Measurements from ENCODE around the gene RGL3.
"Not testable (repeated sequence)": the region's sequence is repeated elsewhere in the genome, so short reads cannot be mapped to it uniquely, and the experiment has no call there.

RGL3 gene, protein sequence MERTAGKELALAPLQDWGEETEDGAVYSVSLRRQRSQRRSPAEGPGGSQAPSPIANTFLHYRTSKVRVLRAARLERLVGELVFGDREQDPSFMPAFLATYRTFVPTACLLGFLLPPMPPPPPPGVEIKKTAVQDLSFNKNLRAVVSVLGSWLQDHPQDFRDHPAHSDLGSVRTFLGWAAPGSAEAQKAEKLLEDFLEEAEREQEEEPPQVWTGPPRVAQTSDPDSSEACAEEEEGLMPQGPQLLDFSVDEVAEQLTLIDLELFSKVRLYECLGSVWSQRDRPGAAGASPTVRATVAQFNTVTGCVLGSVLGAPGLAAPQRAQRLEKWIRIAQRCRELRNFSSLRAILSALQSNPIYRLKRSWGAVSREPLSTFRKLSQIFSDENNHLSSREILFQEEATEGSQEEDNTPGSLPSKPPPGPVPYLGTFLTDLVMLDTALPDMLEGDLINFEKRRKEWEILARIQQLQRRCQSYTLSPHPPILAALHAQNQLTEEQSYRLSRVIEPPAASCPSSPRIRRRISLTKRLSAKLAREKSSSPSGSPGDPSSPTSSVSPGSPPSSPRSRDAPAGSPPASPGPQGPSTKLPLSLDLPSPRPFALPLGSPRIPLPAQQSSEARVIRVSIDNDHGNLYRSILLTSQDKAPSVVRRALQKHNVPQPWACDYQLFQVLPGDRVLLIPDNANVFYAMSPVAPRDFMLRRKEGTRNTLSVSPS

DNA sequence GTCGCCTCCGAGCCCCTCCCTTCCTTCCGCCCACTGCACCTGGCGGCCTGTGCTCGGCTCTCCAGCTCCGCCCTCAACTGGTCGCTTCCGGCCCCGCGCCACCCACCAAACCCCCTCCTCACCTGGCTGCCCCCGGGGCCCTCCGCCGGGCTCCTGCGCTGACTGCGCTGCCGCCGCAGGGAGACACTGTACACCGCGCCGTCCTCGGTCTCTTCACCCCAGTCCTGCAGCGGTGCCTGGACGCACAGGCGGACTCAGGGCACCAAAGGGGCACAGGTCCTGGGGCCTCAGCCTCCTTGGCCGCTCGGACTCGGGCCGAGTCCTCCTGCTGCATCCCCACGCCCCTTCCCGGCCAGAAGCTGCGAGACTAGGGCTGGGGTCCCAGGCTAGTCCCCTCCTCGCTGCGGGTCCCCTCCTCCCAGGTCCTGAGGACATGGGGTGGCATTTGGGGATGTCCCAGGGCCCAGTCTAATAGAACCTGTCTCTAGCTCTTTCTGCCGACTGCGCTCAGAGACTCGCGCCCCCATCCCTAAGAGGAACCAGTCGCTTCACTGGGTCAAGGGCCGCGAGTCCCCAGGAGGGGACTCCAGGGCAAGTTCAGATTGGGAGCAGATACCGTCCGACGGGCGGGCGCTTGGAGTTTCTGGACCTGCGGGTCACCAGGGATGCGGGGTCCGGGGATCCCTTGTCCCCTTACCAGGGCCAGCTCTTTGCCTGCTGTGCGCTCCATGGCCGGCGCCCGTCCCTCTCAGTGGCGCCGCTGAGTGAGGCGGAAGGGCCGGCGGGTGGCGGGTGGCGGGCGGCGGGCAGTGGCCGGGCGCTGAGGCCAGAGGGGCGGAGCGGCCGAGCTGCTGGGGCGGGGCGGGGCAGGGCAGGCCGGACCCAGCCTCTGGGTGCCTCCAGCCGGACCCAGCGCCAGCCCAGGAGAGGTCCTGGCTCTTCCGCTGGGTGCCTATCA lies at the start of gene RGL3:
TSS of gene RGL3 (minus strand) at position 766 of the 958 bp plus-strand sequence. CDS start at position 730, 36 bp downstream.
- Mint-ChIP-seq H3K9me3 (peaks cover 5% of the 10 kb centered on the region), H3K27me3 (ENCODE audit: low read depth, poor library complexity) (peaks cover 93% of the 10 kb centered on the region), H3K36me3 (ENCODE audit: low read depth) (no peaks in the 10 kb centered on the region), H3K27ac (no peak within 1 kb of the TSS), H3K4me3 (peak within 1 kb of the TSS; percentile 80), H3K4me1 (peaks cover 49% of the 10 kb centered on the region)
- peak; percentile 73 for DNase-seq
- no peak for TF ChIP-seq CTCF (IDR thresholded peaks at IDR 0.05)

DNA sequence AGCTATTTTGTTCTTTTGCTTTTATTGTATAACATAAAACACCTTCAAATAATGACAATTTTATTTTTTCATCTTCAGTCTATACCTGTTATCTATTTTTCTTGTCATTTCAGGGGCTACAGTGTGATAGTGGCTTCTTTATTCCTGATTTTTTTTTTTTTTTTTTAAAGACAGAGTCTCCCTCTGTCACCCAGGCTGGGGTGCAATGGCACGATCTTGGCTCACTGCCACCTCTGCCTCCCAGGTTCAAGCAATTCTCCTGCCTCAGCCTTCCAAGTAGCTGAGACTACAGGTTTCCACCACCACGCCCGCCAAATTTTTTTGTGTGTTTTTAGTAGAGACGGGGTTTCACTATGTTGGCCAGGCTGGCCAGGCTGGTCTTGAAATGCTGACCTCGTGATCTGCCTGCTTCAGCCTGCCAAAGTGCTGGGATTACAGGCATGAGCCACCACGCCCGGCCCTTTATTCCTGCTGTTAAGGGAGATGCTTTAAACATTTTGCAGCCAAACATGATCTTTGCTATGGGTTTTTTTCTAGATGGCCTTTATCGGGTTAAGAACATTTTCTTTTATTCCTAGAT lies 49.2 kb upstream of the RGL3 start:
- not testable (repeated sequence) for DNase-seq, H3K9me3 Mint-ChIP-seq, H3K4me3 Mint-ChIP-seq

GRCh38 chr19:11465600-11465999 lies 46.5 kb upstream of the RGL3 start:
- no peak for DNase-seq
- Mint-ChIP-seq H3K4me1 (peaks cover 5% of the 10 kb centered on the region), H3K9me3 (no peaks in the 10 kb centered on the region), H3K27me3 (ENCODE audit: low read depth, poor library complexity) (peaks cover 11% of the 10 kb centered on the region), H3K4me3 (no peak overlapping the region), H3K27ac (no peak overlapping the region), H3K36me3 (ENCODE audit: low read depth) (no peaks in the 10 kb centered on the region)
- no peak for TF ChIP-seq CTCF (IDR thresholded peaks at IDR 0.05)

More for the DNA sequence above, 49.2 kb upstream of the RGL3 start:
- H3K36me3 Mint-ChIP-seq (ENCODE audit: low read depth); H3K4me1 Mint-ChIP-seq; H3K27ac Mint-ChIP-seq: not testable (repeated sequence)
- peaks cover 23% of the 10 kb centered on the region for H3K27me3 Mint-ChIP-seq (ENCODE audit: low read depth, poor library complexity)

GRCh38 chr19:11464333-11465265 lies 45.5 kb upstream of the RGL3 start:
- peaks cover 5% of the 10 kb centered on the region for H3K4me1 Mint-ChIP-seq
- H3K27me3 Mint-ChIP-seq (ENCODE audit: low read depth, poor library complexity), result peaks cover 14% of the 10 kb centered on the region
- TF ChIP-seq CTCF (IDR thresholded peaks at IDR 0.05), result no peak
- no peak for DNase-seq
- no peaks in the 10 kb centered on the region for H3K9me3 Mint-ChIP-seq
- H3K27ac Mint-ChIP-seq, result no peak overlapping the region
- no peaks in the 10 kb centered on the region for H3K36me3 Mint-ChIP-seq (ENCODE audit: low read depth)
- no peak overlapping the region for H3K4me3 Mint-ChIP-seq

DNA sequence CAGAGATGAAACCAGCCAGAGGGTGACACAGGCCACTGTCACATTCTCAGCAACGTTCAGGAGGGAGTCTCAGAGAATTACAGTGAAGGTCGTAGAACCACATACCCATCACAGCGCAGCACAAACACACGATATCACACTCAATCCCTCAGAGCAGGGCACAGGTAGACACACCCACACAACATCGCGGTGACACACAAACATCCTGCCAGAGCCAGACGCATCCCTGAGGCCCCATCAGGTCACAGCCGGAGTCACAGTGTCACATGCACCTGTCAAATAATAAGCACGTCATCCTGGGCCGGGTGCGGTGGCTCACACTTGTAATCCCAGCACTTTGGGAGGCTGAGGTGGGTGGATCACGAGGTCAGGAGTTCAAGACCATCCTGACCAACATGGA lies 44.3 kb upstream of the RGL3 start:
- H3K4me3 Mint-ChIP-seq, result no peak overlapping the region
- no peak for TF ChIP-seq CTCF (IDR thresholded peaks at IDR 0.05)
- H3K27ac Mint-ChIP-seq, result no peak overlapping the region

More for the DNA sequence above, 44.3 kb upstream of the RGL3 start:
- Mint-ChIP-seq H3K4me1 (peaks cover 5% of the 10 kb centered on the region), H3K36me3 (ENCODE audit: low read depth) (no peaks in the 10 kb centered on the region), H3K27me3 (ENCODE audit: low read depth, poor library complexity) (peaks cover 16% of the 10 kb centered on the region), H3K9me3 (no peaks in the 10 kb centered on the region)
- DNase-seq, result no peak
